ENCODE measurements around the gene PHF5A. TPM values are rescaled to one million over a fixed set of nuclear protein-coding genes. Genes with fewer than 3 reads are reported as not detected.

Gene PHF5A
- polyA plus RNA-seq, 1 of the 3 experiments (the other 2 are of a cell fraction) = 39.6 TPM

DNA sequence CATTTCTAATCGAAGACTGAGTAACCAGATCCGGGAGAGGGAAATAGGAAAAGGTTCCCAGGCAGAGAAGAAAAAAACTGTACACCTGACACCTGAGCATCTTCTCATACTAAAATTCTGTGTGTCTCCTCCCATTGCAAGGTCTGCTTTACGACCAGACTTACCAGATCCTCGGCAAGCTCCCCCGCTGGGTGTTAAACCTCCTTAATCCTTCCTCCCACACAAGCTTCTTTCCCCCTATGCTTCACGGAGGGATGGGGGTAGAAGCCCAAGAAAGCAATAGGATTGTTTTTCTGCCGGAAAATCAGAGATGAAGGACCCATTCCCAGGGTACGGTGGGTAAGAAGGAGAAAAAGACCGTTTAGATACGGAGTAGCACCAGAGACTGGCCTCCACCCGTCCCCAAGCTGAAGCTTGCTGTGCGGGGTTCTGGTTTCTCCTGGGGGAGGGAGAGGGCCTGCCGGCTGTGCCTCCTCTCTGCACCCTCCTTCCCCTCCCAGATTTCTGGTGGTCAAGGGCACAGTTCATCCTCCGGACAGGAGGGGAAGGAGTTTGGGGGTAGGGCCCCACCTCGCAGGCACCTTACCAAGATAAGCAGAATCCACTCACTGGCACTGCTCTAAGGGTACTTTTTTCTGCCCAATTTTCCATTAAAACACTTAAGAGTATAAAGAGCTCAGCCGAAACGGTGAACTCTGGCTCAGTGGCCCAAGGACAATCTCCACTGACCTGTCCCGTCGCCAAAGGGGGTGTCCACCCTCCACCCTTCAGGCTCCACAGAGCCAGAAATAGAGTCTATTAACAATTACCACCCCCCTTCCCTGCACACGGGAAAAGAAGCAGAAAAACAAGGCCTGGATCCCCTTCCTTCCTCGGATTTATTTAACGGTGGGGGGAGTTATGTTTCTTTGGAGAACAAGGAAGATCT is 23.1 kb downstream of the PHF5A start:
- Histone ChIP-seq H4K20me1 (ENCODE audit: insufficient read depth) (peaks cover 22% of the 10 kb centered on the region; the same call in 1 of the 2 replicates), H3K9me2 (no peaks in the 10 kb centered on the region), H3K4me1 (ENCODE audit: control insufficient read depth in 1 of 2, insufficient read depth in 2 of 2, low read depth in 1 of 2, low read length in 1 of 2) (peaks cover 0 to 5% of the 10 kb centered on the region in 2 experiments; a peak in 2 of 4 replicates), H3F3A (replicated peaks; ENCODE audit: insufficient read depth) (no peaks in the 10 kb centered on the region), H3K9me3 (no peaks in the 10 kb centered on the region), H3K79me2 (ENCODE audit: insufficient read depth) (peaks cover 61% of the 10 kb centered on the region), H3K9ac (peak overlapping the region; percentile 90), H3K36me3 (replicated peaks in 1 of 2; ENCODE audit: control insufficient read depth in 1 of 2, insufficient read depth in 2 of 2, low read length in 1 of 2) (peaks cover 7 to 8% of the 10 kb centered on the region in 2 experiments), H3K27ac (ENCODE audit: low read depth in 2 of 2, low read length in 1 of 2) (peak overlapping the region; percentile 84 to 85; a peak in 3 of 4 replicates), H3K4me3 (ENCODE audit: low read depth in 2 of 2, low read length in 1 of 2) (peak overlapping the region; percentile 68 to 74), H3K27me3 (ENCODE audit: insufficient read depth) (no peaks in the 10 kb centered on the region), H3K4me2 (peak overlapping the region; percentile 85), H2AFZ (ENCODE audit: low read depth) (no peak overlapping the region)
- 1% methylated on average over 22 of the region's 22 CpGs for WGBS (ENCODE audit: low lambda C conversion rate)
- POLR2A ChIA-PET = interaction anchor here (1.0 to 3.1 kb wide), 2 partner anchors 23 to 42 kb away, joined by 6 to 15 read pairs; partner anchors contain the start of gene PHF5A
- TF ChIP-seq TCF12 (IDR thresholded peaks at IDR 0.05) (no peak), EP300 (IDR thresholded peaks at IDR 0.05; ENCODE audit: borderline replicate concordance in 1 of 2, low read depth in 1 of 2, low read length in 1 of 2) (no peak), SMC3 (IDR thresholded peaks at IDR 0.05; ENCODE audit: low read depth, low read length) (no peak), RCOR1 (IDR thresholded peaks at IDR 0.05; ENCODE audit: low read length) (no peak), GABPA (IDR thresholded peaks at IDR 0.05; ENCODE audit: low read depth) (no peak), POLR2AphosphoS5 (IDR thresholded peaks at IDR 0.05; ENCODE audit: low read depth, low read length) (no peak), NRF1 (IDR thresholded peaks at IDR 0.05; ENCODE audit: low read depth, low read length) (no peak), IRF3 (IDR thresholded peaks at IDR 0.05; ENCODE audit: low read depth, low read length) (no peak), MXI1 (IDR thresholded peaks at IDR 0.05; ENCODE audit: low read depth, low read length) (no peak), NFIC (IDR thresholded peaks at IDR 0.05; ENCODE audit: borderline replicate concordance) (no peak), ZBTB33 (IDR thresholded peaks at IDR 0.05; ENCODE audit: borderline replicate concordance, low read depth) (no peak), TAF1 (IDR thresholded peaks at IDR 0.05; ENCODE audit: borderline replicate concordance, low read depth, low read length) (no peak), RXRA (IDR thresholded peaks at IDR 0.05; ENCODE audit: borderline replicate concordance, low read depth) (no peak)
- TF ChIP-seq, protein P1, sequence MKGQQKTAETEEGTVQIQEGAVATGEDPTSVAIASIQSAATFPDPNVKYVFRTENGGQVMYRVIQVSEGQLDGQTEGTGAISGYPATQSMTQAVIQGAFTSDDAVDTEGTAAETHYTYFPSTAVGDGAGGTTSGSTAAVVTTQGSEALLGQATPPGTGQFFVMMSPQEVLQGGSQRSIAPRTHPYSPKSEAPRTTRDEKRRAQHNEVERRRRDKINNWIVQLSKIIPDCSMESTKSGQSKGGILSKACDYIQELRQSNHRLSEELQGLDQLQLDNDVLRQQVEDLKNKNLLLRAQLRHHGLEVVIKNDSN (IDR thresholded peaks at IDR 0.05; ENCODE audit: borderline replicate concordance, low read depth) = no peak
- TF ChIP-seq, protein P2, sequence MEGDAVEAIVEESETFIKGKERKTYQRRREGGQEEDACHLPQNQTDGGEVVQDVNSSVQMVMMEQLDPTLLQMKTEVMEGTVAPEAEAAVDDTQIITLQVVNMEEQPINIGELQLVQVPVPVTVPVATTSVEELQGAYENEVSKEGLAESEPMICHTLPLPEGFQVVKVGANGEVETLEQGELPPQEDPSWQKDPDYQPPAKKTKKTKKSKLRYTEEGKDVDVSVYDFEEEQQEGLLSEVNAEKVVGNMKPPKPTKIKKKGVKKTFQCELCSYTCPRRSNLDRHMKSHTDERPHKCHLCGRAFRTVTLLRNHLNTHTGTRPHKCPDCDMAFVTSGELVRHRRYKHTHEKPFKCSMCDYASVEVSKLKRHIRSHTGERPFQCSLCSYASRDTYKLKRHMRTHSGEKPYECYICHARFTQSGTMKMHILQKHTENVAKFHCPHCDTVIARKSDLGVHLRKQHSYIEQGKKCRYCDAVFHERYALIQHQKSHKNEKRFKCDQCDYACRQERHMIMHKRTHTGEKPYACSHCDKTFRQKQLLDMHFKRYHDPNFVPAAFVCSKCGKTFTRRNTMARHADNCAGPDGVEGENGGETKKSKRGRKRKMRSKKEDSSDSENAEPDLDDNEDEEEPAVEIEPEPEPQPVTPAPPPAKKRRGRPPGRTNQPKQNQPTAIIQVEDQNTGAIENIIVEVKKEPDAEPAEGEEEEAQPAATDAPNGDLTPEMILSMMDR (IDR thresholded peaks at IDR 0.05) = no peak
- TF ChIP-seq, protein P3, sequence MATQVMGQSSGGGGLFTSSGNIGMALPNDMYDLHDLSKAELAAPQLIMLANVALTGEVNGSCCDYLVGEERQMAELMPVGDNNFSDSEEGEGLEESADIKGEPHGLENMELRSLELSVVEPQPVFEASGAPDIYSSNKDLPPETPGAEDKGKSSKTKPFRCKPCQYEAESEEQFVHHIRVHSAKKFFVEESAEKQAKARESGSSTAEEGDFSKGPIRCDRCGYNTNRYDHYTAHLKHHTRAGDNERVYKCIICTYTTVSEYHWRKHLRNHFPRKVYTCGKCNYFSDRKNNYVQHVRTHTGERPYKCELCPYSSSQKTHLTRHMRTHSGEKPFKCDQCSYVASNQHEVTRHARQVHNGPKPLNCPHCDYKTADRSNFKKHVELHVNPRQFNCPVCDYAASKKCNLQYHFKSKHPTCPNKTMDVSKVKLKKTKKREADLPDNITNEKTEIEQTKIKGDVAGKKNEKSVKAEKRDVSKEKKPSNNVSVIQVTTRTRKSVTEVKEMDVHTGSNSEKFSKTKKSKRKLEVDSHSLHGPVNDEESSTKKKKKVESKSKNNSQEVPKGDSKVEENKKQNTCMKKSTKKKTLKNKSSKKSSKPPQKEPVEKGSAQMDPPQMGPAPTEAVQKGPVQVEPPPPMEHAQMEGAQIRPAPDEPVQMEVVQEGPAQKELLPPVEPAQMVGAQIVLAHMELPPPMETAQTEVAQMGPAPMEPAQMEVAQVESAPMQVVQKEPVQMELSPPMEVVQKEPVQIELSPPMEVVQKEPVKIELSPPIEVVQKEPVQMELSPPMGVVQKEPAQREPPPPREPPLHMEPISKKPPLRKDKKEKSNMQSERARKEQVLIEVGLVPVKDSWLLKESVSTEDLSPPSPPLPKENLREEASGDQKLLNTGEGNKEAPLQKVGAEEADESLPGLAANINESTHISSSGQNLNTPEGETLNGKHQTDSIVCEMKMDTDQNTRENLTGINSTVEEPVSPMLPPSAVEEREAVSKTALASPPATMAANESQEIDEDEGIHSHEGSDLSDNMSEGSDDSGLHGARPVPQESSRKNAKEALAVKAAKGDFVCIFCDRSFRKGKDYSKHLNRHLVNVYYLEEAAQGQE (IDR thresholded peaks at IDR 0.05; ENCODE audit: low read depth, low read length) = no peak
- TF ChIP-seq, protein P4, sequence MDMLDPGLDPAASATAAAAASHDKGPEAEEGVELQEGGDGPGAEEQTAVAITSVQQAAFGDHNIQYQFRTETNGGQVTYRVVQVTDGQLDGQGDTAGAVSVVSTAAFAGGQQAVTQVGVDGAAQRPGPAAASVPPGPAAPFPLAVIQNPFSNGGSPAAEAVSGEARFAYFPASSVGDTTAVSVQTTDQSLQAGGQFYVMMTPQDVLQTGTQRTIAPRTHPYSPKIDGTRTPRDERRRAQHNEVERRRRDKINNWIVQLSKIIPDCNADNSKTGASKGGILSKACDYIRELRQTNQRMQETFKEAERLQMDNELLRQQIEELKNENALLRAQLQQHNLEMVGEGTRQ (IDR thresholded peaks at IDR 0.05; ENCODE audit: borderline replicate concordance, low read depth, low read length) = no peak
- no peak for DNase-seq
- CTCF ChIA-PET = interaction anchor here (1.0 to 1.7 kb wide), 4 partner anchors 41 to 98 kb away, joined by 3 to 6 read pairs (median 5); partner anchors contain the start of gene POLR3H
